ENCODE measurements around the gene ADAMTS14.

- TF ChIP-seq, protein P1, sequence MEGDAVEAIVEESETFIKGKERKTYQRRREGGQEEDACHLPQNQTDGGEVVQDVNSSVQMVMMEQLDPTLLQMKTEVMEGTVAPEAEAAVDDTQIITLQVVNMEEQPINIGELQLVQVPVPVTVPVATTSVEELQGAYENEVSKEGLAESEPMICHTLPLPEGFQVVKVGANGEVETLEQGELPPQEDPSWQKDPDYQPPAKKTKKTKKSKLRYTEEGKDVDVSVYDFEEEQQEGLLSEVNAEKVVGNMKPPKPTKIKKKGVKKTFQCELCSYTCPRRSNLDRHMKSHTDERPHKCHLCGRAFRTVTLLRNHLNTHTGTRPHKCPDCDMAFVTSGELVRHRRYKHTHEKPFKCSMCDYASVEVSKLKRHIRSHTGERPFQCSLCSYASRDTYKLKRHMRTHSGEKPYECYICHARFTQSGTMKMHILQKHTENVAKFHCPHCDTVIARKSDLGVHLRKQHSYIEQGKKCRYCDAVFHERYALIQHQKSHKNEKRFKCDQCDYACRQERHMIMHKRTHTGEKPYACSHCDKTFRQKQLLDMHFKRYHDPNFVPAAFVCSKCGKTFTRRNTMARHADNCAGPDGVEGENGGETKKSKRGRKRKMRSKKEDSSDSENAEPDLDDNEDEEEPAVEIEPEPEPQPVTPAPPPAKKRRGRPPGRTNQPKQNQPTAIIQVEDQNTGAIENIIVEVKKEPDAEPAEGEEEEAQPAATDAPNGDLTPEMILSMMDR (IDR thresholded peaks at IDR 0.05; ENCODE audit: borderline replicate concordance, extremely low read depth, low read length, poor library complexity, severe bottlenecking), result no peak
- TF ChIP-seq EZH2 (IDR thresholded peaks at IDR 0.05; ENCODE audit: borderline replicate concordance, low read depth, low read length, severe bottlenecking), result no peak
Measured at GRCh38 chr10:70704211-70704610, 31.9 kb downstream of the ADAMTS14 start.
